RWPE2 (cell line): Measurements from ENCODE around the gene CLDN9.

Source experiments
- ATAC-seq: fragments of 200-7000 bp; cut with Tn5 transposase; 3 replicates; pipeline ENCODE4 v1.9.1; 2021; ENCODE audit warnings: low read depth
- DNase-seq: peaks from one replicate; pipeline ENCODE4 v3.0.0-alpha.2; 2020; ENCODE audit warnings: low spot score
- H3K27ac ChIP-seq: fragments of 450-650 bp; 2 replicates; pipeline ENCODE4 v1.5.1; 2017; ENCODE audit warnings: mild to moderate bottlenecking; ENCODE audit not compliant: poor library complexity, severe bottlenecking
- H3K27me3 ChIP-seq: fragments of 250-450 bp; sonication (Bioruptor Pico); 2 replicates; pipeline ENCODE4 v1.5.1; 2021; ENCODE audit warnings: mild to moderate bottlenecking, moderate library complexity; ENCODE audit not compliant: insufficient read depth, poor library complexity, severe bottlenecking
- H3K36me3 ChIP-seq: fragments of 250-450 bp; sonication (Bioruptor Pico); 2 replicates; pipeline ENCODE4 v1.5.1; 2020; ENCODE audit warnings: low read depth, mild to moderate bottlenecking, moderate library complexity
- H3K4me1 ChIP-seq: fragments of 250-450 bp; sonication (Bioruptor Pico); 2 replicates; pipeline ENCODE4 v1.5.1; 2021; ENCODE audit warnings: mild to moderate bottlenecking, moderate library complexity; ENCODE audit not compliant: insufficient read depth, poor library complexity, severe bottlenecking
- H3K4me3 ChIP-seq: fragments of 250-450 bp; sonication (Bioruptor Pico); 2 replicates; pipeline ENCODE4 v1.5.1; 2021; ENCODE audit warnings: mild to moderate bottlenecking, moderate library complexity; ENCODE audit not compliant: severe bottlenecking
- H3K9me3 ChIP-seq: fragments of 250-450 bp; sonication (Bioruptor Pico); 2 replicates; pipeline ENCODE4 v1.5.1; 2021; ENCODE audit warnings: mild to moderate bottlenecking, moderate library complexity; ENCODE audit not compliant: severe bottlenecking
- TF ChIP-seq, protein P1 (sequence below): fragments of 450-650 bp; IDR thresholded peaks from one replicate; pipeline ENCODE4 v1.5.1; 2017; ENCODE audit warnings: mild to moderate bottlenecking, moderate library complexity; ENCODE audit not compliant: poor library complexity, severe bottlenecking

The CLDN9 gene

DNA sequence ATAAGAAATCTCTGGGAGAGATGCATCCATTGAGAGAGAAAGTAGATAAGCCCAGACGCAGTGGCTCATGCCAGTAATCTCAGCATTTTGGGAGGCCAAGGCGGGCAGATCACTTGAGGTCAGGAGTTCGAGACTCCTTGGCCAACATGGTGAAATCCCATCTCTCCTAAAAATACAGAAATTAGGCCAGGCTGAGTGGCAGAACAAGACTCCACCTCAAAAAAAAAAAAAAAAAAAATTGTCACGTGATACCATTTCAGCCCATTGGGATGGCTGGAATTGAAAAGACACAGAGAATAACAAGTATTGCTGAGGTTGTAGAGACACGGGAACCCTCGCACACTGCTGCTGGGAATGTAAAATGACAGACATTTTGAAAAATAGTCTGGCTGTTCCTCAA lies 49.8 kb downstream of the CLDN9 start:
- no peaks in the 10 kb centered on the region for H3K27me3 ChIP-seq
- no peak for DNase-seq
- peaks cover 8% of the 10 kb centered on the region for H3K4me1 ChIP-seq
- H3K4me3 ChIP-seq = no peak overlapping the region
- H3K27ac ChIP-seq = no peak overlapping the region
- H3K36me3 ChIP-seq = no peaks in the 10 kb centered on the region
- TF ChIP-seq, protein P1, sequence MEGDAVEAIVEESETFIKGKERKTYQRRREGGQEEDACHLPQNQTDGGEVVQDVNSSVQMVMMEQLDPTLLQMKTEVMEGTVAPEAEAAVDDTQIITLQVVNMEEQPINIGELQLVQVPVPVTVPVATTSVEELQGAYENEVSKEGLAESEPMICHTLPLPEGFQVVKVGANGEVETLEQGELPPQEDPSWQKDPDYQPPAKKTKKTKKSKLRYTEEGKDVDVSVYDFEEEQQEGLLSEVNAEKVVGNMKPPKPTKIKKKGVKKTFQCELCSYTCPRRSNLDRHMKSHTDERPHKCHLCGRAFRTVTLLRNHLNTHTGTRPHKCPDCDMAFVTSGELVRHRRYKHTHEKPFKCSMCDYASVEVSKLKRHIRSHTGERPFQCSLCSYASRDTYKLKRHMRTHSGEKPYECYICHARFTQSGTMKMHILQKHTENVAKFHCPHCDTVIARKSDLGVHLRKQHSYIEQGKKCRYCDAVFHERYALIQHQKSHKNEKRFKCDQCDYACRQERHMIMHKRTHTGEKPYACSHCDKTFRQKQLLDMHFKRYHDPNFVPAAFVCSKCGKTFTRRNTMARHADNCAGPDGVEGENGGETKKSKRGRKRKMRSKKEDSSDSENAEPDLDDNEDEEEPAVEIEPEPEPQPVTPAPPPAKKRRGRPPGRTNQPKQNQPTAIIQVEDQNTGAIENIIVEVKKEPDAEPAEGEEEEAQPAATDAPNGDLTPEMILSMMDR = no peak
- H3K9me3 ChIP-seq = no peaks in the 10 kb centered on the region
- ATAC-seq = no peak

DNA sequence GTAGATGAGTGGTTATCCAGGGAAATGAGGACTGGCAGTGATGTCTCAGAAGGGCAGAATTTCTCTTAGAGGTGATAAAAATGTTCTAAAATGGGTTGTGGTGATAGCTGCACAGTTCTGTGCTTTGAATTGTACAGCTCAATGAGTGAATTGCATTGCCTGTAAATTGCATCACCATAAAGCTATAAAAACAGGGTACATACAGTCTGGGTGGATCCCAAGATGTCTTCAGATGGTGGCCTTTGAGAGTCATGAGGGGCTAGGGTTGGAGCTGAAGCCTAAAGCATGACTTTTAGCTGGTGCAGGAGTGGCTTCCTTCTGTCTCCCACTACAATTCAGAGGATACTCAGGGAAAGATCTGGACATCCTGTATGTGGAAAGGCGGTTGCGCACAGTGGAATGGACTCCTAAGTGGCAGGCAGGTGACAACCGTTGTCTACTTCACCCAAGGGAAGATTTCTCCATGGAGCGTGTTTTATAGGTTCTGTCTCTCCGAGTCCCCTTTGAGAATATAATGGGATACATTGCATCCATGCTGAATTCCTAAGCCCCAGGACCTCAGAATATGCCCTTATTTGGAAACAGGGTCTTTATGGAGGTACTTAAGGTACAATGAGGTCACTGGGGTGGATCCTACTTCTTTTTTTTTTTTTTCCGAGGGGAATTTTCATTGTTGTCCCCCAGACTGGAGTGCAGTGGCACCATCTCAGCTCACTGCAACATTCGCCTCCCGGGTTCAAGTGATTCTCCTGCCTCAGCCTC lies 51.1 kb downstream of the CLDN9 start:
- H3K27ac ChIP-seq = no peak overlapping the region
- peaks cover 8% of the 10 kb centered on the region for H3K4me1 ChIP-seq
- no peaks in the 10 kb centered on the region for H3K9me3 ChIP-seq
- DNase-seq = no peak
- no peak for ATAC-seq
- no peak overlapping the region for H3K4me3 ChIP-seq
- no peaks in the 10 kb centered on the region for H3K27me3 ChIP-seq
- TF ChIP-seq, protein P1 = no peak
- H3K36me3 ChIP-seq = no peaks in the 10 kb centered on the region
